Stimulated activated CD4-positive, alpha-beta T cell treated with anti-CD3 and anti-CD28 coated beads, Interleukin-15, amount 100 ng/mL, for 48 hours (primary cell): ENCODE results near the gene LEPR.
"Not testable (repeated sequence)": the region's sequence is repeated elsewhere in the genome, so short reads cannot be mapped to it uniquely, and the experiment has no call there.

ENCODE experiments used
- DNase-seq, 2 donors: peaks; one replicate each; pipeline ENCODE4 v3.0.0-alpha.2; 2020; ENCODE audit warnings: low read depth in 2 of 2

Gene LEPR

DNA sequence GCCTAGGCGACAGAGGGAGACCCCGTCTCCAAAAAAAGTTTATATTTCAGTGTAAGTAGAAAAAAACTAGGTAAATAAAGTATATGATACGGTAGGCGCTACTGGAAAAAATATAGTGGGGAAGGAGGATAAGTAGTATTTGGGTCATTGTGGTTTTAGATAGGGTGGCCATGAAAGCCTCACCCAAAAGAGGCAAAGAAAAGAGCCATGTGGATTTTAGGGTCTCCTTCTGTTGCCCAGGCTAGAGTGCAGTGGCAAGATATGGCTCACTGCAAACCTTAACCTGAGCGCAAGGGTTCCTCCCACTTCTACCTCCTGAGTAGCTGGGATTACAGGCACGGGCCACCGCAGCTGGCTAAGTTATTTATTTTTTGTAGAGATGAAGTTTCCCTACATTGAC, 17.1 kb downstream of the LEPR start:
- DNase-seq: no peak

- DNase-seq: no peak
Measured at GRCh38 chr1:65440322-65440900, 19.9 kb downstream of the LEPR start.

GRCh38 chr1:65440915-65441314, 20.4 kb downstream of the LEPR start:
- DNase-seq: no peak

DNA sequence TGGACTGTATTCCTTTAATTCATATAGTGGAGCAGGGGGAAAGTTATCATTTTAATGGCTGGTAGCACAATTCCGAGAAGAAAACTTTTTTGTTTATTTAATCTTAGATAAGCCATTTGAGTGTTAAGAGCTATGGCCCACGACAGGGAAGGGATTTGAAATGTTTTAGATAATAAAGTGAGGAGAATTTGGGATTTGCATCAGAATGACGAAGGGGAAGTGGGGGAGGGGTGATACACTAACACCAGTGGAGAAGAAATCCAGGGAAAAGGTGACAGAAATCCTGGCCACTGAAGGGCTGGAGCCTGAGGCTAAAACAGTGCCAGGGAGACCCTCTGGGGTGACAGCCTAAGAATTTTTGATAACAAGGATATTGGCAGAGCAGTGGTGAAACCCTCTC, 21.0 kb downstream of the LEPR start:
- no peak for DNase-seq

GRCh38 chr1:65442442-65442841, 22.0 kb downstream of the LEPR start:
- DNase-seq: no peak

DNA sequence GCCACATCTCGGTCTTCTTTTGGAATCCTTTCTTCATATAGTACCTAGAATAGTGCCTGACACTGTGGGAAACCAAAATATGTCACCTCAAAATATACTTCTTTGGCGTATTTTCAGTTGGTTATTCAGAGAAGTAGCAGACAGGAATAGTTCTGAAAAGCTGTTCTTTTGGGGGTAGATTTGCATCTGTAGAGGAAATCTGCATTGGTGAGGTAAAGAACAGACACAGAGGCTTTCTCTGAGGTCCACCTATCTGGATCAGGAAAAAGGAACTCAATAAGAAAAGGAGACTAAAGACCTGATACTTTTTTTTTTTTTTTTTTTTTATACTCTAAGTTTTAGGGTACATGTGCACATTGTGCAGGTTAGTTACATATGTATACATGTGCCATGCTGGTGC, 23.2 kb downstream of the LEPR start:
- DNase-seq: no peak

DNA sequence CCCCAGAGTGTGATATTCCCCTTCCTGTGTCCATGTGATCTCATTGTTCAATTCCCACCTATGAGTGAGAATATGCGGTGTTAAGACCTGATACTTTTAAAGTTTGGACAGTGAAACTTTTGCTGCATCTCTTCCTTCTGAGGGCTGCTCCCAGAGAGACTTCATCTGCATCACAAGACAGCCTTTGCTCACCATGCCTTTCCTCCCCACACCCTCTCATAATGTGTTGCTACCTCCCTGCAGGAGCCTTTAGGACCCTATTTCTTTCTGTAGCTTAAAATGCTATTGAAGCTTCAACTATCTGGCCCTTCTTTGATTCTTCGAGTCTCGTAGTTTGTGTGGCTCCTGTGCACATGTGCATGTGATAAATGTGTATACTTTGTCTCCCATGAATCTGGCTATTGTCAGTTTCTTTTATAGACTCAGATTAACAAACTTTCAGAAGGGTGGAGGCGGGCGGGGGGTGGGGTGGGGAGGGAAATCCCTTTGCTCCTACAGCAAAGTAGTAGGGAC, 23.7 kb downstream of the LEPR start:
- DNase-seq: no peak

- DNase-seq: no peak
Measured at GRCh38 chr1:65445837-65446236, 25.4 kb downstream of the LEPR start.

- DNase-seq: no peak
Measured at GRCh38 chr1:65449214-65449823, 28.9 kb downstream of the LEPR start.

DNA sequence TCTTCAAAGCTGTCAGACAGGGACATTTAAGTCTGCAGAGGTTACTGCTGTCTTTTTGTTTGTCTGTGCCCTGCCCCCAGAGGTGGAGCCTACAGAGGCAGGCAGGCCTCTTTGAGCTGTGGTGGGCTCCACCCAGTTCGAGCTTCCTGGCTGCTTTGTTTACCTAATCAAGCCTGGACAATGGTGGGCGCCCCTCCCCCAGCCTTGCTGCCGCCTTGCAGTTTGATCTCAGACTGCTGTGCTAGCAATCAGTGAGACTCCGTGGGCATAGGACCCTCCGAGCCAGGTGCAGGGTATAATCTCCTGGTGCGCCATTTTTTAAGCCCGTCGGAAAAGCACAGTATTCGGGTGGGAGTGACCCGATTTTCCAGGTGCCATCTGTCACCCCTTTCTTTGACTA, 35.2 kb downstream of the LEPR start:
- DNase-seq: not testable (repeated sequence)

DNA sequence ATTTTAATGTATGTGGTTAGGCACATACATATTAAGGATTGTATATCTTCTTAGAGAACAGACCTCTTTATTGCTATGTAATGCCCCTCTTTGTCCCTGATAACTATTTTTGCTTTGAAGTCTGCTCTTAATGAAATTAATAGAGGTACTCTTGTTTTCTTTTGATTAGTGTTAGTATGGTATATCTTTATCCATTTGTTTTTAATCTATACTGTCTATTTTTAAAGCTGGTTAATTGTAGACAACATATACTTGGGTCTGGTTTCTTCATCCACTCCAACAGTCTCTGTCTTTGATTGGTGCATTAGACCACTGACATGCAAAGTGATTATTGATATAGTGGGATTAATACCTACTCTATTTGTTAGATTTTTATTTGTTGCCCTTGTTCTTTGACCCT, 36.0 kb downstream of the LEPR start:
- DNase-seq: no peak

- DNase-seq: no peak
Measured at GRCh38 chr1:65457868-65458267, 37.4 kb downstream of the LEPR start.

DNA sequence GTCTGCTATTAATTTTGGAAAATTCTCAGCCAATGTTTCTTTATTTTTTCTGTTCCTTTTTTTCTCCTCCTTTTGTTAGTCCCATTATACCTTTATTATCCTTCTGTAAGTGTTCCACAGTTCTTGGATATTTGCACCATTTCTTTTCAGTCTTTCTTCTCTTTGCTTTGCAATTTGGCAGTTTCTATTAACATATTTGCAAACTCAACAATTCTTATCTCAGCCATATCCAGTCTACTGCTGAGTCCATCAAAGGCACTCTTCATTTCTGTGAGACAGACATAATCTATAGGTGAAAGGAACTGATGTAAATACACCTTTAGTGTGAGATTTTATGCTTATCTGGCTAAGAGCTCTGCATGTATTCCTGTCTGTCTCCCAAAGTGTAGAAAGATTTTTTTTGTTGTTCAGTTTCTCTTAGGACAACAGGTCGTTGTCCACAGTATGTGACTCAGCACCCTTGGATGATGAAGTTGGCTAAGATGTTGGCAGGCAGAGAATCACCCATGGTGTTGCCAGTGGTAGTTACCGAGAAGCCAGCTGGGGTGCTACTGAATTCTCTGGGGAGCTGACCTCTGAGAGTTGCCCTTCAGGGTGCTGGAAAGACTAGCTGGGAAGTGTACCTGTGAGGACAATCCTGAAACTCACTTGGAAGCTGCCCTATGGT, 38.4 kb downstream of the LEPR start:
- no peak for DNase-seq

- DNase-seq: no peak
Measured at GRCh38 chr1:65459397-65459768, 38.9 kb downstream of the LEPR start.

DNA sequence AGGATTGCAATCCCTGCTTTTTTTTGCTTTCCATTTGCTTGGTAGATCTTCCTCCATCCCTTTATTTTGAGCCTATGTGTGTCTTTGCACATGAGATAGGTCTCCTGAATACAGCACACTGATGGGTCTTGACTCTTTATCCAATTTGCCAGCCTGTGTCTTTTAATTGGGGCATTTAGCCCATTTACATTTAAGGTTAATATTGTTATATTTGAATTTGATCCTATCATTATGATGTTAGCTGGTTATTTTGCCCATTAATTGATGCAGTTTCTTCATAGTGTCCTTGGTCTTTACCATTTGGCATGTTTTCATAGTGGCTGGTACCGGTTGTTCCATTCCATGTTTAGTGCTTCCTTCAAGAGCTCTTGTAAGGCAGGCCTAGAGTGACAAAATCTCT, 45.4 kb downstream of the LEPR start:
- DNase-seq: not testable (repeated sequence)

GRCh38 chr1:65467536-65467935, 47.1 kb downstream of the LEPR start:
- no peak for DNase-seq

DNA sequence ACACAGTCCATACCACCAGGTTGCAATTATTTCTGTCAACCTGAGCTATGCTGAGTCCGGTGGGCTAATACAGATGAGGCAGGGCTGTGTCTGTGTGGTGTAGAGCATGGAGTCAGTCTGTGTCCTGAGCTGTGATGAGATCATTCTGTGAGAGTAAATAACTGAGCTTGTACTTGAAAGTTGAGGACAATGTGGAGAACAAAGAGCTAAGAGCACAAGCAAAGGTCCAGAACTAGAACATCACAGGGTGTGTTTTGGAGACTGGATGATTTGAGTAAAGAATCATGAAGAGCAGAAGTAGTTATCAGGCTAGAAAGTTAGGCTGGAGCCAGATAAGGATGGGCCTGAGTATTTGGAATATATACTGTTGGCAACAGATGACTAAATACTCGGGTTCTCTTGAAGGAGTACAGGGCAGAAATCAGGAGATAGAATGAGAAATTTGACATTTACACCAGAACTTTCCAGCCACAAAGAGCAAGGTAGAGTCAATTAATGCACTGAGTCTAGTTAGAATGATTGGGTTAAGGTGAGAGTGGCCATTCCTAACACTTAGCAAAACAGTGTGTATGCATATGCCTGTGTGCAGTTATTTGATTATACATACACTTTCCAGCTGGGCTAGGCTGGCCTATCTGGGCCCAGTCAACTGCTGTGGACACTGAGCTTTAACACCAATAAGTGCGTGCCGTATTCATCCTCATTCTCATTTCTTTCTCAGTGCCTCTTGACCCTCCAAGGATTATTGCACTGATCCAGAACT, 48.8 kb downstream of the LEPR start:
- no peak for DNase-seq

GRCh38 chr1:65469889-65470340, 49.4 kb downstream of the LEPR start:
- no peak for DNase-seq
